HG02763 (cell line): ENCODE results near the gene RAB11FIP3.

Experiments
- ATAC-seq: cut with Tn5 transposase; IDR thresholded peaks from one replicate; pipeline ENCODE4 v1.9.1; 2021; ENCODE audit warnings: mild to moderate bottlenecking, moderate library complexity; ENCODE audit not compliant: unreplicated experiment

RAB11FIP3 gene

GRCh38 chr16:529012-529575, 103.6 kb downstream of the RAB11FIP3 start:
- ATAC-seq, result no peak

GRCh38 chr16:530111-530817, 104.8 kb downstream of the RAB11FIP3 start:
- ATAC-seq, result no peak

- ATAC-seq, result no peak
These were observed 106.2 kb downstream of the RAB11FIP3 start for GRCh38 chr16:531494-532125.

- ATAC-seq, result no peak
These were observed 108.1 kb downstream of the RAB11FIP3 start for GRCh38 chr16:533391-534123.

GRCh38 chr16:534135-534534, 108.7 kb downstream of the RAB11FIP3 start:
- no peak for ATAC-seq

GRCh38 chr16:534856-535445, 109.5 kb downstream of the RAB11FIP3 start:
- no peak for ATAC-seq

GRCh38 chr16:535446-536405, 110.3 kb downstream of the RAB11FIP3 start:
- no peak for ATAC-seq

- no peak for ATAC-seq
These were observed 111.3 kb downstream of the RAB11FIP3 start for GRCh38 chr16:536746-537145.

- ATAC-seq, result no peak
These were observed 112.2 kb downstream of the RAB11FIP3 start for GRCh38 chr16:537415-538335.

GRCh38 chr16:539901-540530, 114.6 kb downstream of the RAB11FIP3 start:
- no peak for ATAC-seq

GRCh38 chr16:540645-541340, 115.3 kb downstream of the RAB11FIP3 start:
- no peak for ATAC-seq

GRCh38 chr16:543301-544164, 118.1 kb downstream of the RAB11FIP3 start:
- no peak for ATAC-seq

GRCh38 chr16:544517-544916, 119.1 kb downstream of the RAB11FIP3 start:
- no peak for ATAC-seq

- ATAC-seq, result no peak
These were observed 121.7 kb downstream of the RAB11FIP3 start for GRCh38 chr16:546909-547770.

- ATAC-seq, result no peak
These were observed 123.1 kb downstream of the RAB11FIP3 start for GRCh38 chr16:548586-548985.
